COLO668 (cell line): ENCODE data around the gene PTPRS.
"Not testable (repeated sequence)": the region's sequence is repeated elsewhere in the genome, so short reads cannot be mapped to it uniquely, and the experiment has no call there.

Experiments
- DNase-seq: peaks from one replicate; lab custom pipeline; 2025; ENCODE audit not compliant: unreplicated experiment; lab: John Stamatoyannopoulos, UW

The PTPRS gene

GRCh38 chr19:5334366-5334739 is 6.3 kb downstream of the PTPRS start:
- no peak for DNase-seq

GRCh38 chr19:5333581-5334365 is 6.8 kb downstream of the PTPRS start:
- DNase-seq: no peak

- DNase-seq: no peak
These were observed 8.1 kb downstream of the PTPRS start for GRCh38 chr19:5332501-5332900.

- no peak for DNase-seq
These were observed 8.8 kb downstream of the PTPRS start for GRCh38 chr19:5331790-5332189.

GRCh38 chr19:5330307-5330720 is 10.3 kb downstream of the PTPRS start:
- no peak for DNase-seq

- no peak for DNase-seq
These were observed 11.5 kb downstream of the PTPRS start for GRCh38 chr19:5329141-5329540.

- DNase-seq: not testable (repeated sequence)
These were observed 12.2 kb downstream of the PTPRS start for GRCh38 chr19:5328407-5328806.

- no peak for DNase-seq
These were observed 13.5 kb downstream of the PTPRS start for GRCh38 chr19:5326986-5327623.

- DNase-seq: no peak
These were observed 14.1 kb downstream of the PTPRS start for GRCh38 chr19:5326545-5326944.

- no peak for DNase-seq
These were observed 15.7 kb downstream of the PTPRS start for GRCh38 chr19:5324947-5325346.

GRCh38 chr19:5323475-5323811 is 17.2 kb downstream of the PTPRS start:
- no peak for DNase-seq

- DNase-seq: no peak
These were observed 18.5 kb downstream of the PTPRS start for GRCh38 chr19:5321851-5322681.

GRCh38 chr19:5321066-5321642 is 19.5 kb downstream of the PTPRS start:
- no peak for DNase-seq

- DNase-seq: no peak
These were observed 21.1 kb downstream of the PTPRS start for GRCh38 chr19:5319516-5319915.

- no peak for DNase-seq
These were observed 22.3 kb downstream of the PTPRS start for GRCh38 chr19:5318306-5318705.

- DNase-seq: no peak
These were observed 23.3 kb downstream of the PTPRS start for GRCh38 chr19:5317321-5317720.

- DNase-seq: no peak
These were observed 24.5 kb downstream of the PTPRS start for GRCh38 chr19:5316138-5316537.

GRCh38 chr19:5314907-5315298 is 25.7 kb downstream of the PTPRS start:
- DNase-seq: no peak

GRCh38 chr19:5314012-5314906 is 26.4 kb downstream of the PTPRS start:
- no peak for DNase-seq

GRCh38 chr19:5313307-5313706 is 27.3 kb downstream of the PTPRS start:
- DNase-seq: peak; percentile 51

- no peak for DNase-seq
These were observed 28.6 kb downstream of the PTPRS start for GRCh38 chr19:5312058-5312457.
